ENCODE measurements around the gene TBC1D8B.

DNA sequence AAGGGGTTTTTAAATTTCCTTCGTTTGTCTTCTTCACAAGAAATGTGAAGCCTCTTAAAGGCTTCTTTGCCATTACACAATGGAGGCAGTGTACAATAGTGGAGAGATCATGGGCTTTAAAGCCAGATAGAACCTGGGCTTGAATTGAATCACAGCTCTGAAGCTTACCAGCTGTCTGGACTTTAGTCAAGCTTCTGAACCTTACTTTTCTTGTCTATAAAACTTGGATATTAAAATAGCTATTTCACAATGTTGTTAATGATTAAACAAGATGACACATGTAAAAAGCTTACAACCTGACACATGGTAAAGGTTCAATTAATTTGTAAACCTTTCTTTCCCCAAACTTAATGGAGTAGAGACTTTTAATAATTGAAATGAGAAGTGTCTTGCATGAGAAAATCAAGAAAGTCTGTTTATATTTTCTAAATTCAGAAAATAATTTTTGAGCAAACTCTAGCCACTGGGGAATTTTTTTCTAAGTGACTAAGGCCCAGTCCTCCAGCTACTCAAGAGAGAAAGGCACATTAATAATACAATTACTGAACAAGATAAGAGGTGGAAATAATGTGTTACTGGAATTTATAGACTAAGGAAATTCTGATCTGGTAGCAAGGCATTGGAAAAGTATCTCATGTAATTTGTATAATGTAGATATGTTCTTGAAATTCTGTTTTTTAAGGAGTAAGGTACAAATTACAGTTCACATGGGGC lies 21.7 kb upstream of the TBC1D8B start:
- TF ChIP-seq, protein P1, sequence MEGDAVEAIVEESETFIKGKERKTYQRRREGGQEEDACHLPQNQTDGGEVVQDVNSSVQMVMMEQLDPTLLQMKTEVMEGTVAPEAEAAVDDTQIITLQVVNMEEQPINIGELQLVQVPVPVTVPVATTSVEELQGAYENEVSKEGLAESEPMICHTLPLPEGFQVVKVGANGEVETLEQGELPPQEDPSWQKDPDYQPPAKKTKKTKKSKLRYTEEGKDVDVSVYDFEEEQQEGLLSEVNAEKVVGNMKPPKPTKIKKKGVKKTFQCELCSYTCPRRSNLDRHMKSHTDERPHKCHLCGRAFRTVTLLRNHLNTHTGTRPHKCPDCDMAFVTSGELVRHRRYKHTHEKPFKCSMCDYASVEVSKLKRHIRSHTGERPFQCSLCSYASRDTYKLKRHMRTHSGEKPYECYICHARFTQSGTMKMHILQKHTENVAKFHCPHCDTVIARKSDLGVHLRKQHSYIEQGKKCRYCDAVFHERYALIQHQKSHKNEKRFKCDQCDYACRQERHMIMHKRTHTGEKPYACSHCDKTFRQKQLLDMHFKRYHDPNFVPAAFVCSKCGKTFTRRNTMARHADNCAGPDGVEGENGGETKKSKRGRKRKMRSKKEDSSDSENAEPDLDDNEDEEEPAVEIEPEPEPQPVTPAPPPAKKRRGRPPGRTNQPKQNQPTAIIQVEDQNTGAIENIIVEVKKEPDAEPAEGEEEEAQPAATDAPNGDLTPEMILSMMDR (IDR thresholded peaks at IDR 0.05), result no peak
- no peak for TF ChIP-seq POLR2AphosphoS5 (IDR thresholded peaks at IDR 0.05)
- TF ChIP-seq POLR2A (IDR thresholded peaks at IDR 0.05), result no peak
